GM21529 (cell line): ENCODE results near the gene COPRS.
"Not testable (repeated sequence)": the region's sequence is repeated elsewhere in the genome, so short reads cannot be mapped to it uniquely, and the experiment has no call there.

Source experiments
- ATAC-seq: cut with Tn5 transposase; IDR thresholded peaks from one replicate; pipeline ENCODE4 v1.9.1; 2021; ENCODE audit not compliant: unreplicated experiment

Gene COPRS

DNA sequence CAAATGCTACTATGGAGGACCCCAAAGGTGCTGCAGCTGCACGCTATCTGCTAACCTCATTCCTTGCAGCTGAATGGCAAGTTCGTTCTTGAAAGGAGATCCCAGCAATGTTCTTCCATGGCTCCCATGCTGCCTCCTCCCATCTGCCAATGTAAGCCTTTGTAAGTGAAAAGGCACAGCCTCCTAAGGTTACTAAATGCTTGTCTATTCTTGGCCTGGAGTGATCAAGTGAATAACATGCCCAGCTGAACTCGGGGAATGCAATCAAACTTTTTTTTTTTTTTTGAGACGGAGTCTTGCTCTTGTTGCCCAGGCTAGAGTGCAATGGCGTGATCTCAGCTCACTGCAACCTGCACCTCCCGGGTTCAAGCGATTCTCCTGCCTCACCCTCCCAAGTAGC, 49.2 kb downstream of the COPRS start:
- ATAC-seq = not testable (repeated sequence)

DNA sequence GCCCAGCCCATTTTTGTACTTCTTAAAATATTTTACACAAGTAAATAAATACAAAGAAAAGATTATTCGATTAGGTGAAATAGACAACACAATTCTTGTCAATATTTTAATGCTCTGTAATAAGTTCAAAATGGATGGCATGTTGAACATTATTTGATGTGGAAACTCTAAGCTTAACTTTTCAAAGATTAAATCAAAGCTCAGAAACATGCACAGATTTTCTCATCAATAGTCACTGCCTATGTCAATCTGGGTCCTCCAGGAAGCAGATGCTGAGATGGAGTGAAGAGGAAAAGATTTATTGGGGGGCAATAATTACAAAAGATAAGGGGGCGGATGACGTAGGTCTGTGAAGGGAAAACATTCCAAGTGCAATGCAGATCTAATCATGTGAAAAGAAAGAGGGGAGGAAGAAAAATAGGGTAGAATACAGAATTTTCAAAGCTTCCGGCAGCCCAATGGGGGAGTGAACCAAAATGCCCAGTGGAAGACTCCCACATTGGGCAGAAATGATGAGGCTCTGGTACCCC, 50.5 kb downstream of the COPRS start:
- ATAC-seq = no peak

DNA sequence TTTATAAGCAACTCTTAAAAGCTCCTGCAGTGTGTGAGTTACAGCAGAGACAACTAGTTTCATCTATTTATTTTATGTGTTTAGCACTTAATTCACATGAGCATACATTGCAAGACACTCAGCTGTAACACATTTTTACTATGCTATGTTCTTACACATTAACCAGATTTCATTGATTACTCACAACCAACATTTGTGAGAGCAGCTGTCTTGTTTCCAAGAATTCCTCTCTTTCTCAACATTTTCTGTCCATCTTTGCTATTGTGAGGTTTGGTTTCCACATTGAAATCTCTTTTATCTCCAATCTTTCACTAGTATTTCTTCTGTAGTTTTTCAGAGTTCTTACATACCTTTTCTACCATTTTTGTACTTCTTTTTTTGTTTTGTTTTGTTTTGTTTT, 51.2 kb downstream of the COPRS start:
- ATAC-seq = no peak

GRCh38 chr17:31806921-31807320, 52.1 kb downstream of the COPRS start:
- ATAC-seq = no peak

- ATAC-seq = no peak
Measured at GRCh38 chr17:31803494-31804213, 55.4 kb downstream of the COPRS start.

DNA sequence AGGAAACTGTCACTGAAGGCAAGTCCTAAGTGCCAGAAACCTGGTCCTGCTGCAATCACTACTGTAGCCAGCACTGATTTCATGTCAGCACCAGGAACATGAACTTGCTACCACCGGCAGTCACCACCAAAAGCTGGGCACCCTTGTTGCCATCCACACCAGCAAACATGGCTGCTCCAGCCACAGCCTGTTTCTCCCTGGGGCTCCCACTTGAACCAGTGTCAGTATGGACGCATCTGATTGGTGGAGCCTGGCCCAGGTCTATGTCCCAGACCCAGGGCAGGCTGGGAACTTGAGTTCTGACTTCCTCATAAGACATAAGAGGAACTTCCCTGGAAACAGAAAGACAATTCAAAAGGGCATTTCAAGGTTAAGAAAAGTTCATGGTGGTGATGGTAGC, 56.5 kb downstream of the COPRS start:
- no peak for ATAC-seq
